Skeletal muscle satellite cell (primary cell): ENCODE data around the gene MMEL1.
A peak's percentile ranks its signal among the peaks of the same experiment; 100 is the strongest.

Experiments used
- H3K27me3 ChIP-seq: 2 replicates; pipeline ENCODE4 v1.7.0; 2013; ENCODE audit warnings: low read length; ENCODE audit not compliant: control insufficient read depth, insufficient read depth
- H3K36me3 ChIP-seq: 2 replicates; pipeline ENCODE4 v1.7.0; 2013; ENCODE audit warnings: mild to moderate bottlenecking, control low read depth, low read length; ENCODE audit not compliant: insufficient read depth
- H3K4me1 ChIP-seq: 2 replicates; pipeline ENCODE4 v1.7.0; 2013; ENCODE audit warnings: low read length; ENCODE audit not compliant: control insufficient read depth, insufficient read depth
- H3K4me2 ChIP-seq: 2 replicates; pipeline ENCODE4 v1.7.0; 2013; ENCODE audit warnings: mild to moderate bottlenecking, low read length
- H3K4me3 ChIP-seq: 2 replicates; pipeline ENCODE4 v1.7.0; 2013; ENCODE audit warnings: low read length
- H3K9ac ChIP-seq: 2 replicates; pipeline ENCODE4 v1.7.0; 2013; ENCODE audit warnings: mild to moderate bottlenecking, low read depth, low read length, moderate library complexity
- H3K9me3 ChIP-seq: replicated peaks from 2 replicates; pipeline ENCODE4 v1.7.0; 2013; ENCODE audit warnings: mild to moderate bottlenecking, control low read depth, low read length

The MMEL1 gene

DNA sequence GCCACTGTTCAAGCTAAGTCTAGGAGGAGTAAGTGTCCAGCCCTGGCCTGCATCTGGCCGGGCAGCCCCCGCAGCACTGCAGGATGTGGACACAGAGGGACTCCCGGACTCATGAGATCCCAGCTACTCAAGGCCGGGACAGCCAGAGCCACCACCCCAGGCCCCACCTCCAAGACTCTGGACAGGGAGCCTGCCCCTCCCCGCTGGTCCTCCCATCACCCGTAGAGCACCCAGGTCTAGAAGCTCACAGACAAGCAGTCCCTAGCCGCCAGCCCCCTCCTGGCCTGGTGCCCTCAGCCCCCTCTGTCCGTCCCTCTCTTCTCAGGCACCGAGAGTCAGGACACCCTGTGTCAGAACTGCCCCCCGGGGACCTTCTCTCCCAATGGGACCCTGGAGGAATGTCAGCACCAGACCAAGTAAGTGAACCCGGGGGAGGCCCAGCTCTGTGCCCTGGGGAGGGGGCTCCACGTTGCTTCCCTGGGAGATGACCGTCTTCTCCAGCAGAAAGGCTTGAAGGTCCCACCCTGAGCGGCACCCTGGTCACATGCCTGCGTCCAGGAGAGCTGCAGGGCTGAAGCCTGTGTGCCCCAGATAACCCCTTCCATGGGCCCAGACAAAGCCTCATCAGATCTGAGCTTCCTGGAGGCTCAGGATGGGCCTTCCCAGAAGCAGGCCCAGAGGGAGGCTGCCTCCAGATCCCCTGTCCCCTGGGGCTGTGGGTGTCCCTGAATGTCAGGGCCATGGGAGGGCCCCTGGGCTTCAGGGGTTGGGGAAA is 72.3 kb downstream of the MMEL1 start:
- no peaks in the 10 kb centered on the region for H3K9me3 ChIP-seq
- H3K36me3 ChIP-seq, result no peaks in the 10 kb centered on the region
- H3K27me3 ChIP-seq, result peaks cover 12% of the 10 kb centered on the region
- H3K4me1 ChIP-seq, result peaks cover 16% of the 10 kb centered on the region
- no peak overlapping the region for H3K4me2 ChIP-seq
- H3K4me3 ChIP-seq, result no peak overlapping the region
- H3K9ac ChIP-seq, result no peak overlapping the region

DNA sequence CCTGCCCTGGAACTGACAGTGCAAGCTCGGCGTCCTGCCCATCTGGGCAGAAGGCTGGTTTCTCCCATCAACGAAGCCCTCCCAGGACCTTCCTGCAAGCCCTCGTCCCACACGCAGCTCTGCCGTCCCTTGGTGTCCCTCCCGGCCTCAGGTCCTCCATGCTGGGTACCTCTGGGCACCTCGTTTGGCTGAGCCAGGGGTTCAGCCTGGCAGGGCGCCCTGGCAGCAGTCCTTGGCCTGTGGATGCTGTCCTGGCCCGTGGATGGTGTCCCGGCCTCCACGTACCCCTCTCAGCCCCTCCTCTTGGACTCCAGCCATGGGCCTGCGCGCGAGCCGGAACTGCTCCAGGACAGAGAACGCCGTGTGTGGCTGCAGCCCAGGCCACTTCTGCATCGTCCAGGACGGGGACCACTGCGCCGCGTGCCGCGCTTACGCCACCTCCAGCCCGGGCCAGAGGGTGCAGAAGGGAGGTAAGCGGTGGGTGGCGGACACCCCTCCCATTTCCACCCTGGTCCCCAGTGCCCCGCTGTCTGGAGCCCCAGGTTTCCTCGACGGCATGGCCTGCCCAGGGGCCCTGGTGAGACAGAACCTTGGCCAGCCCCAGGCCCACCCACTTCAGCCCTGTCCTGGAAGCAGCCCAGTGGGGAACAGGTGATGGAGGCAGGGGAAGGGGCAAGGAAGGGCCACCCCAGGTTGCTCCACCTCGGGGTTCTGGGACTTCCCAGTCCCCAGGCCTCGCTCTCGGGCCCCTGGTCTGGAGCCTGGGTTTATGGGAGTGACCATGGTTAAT is 73.1 kb downstream of the MMEL1 start:
- no peaks in the 10 kb centered on the region for H3K9me3 ChIP-seq
- peaks cover 4% of the 10 kb centered on the region for H3K27me3 ChIP-seq
- H3K4me2 ChIP-seq, result no peak overlapping the region
- H3K9ac ChIP-seq, result no peak overlapping the region
- peaks cover 17% of the 10 kb centered on the region for H3K4me1 ChIP-seq
- H3K4me3 ChIP-seq, result no peak overlapping the region
- no peaks in the 10 kb centered on the region for H3K36me3 ChIP-seq

DNA sequence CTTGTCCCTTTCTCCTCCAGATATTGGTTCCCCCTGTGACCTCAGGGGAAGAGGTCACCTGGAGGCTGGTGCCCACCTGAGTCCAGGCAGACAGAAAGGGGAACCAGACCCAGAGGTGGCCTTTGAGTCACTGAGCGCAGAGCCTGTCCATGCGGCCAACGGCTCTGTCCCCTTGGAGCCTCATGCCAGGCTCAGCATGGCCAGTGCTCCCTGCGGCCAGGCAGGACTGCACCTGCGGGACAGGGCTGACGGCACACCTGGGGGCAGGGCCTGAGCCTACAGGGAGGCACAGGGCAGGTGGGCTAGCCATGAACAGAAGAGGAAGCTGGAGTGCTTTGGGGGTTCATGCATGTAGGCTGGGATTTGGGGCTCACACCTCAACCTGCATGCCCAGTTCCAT is 74.0 kb downstream of the MMEL1 start:
- Histone ChIP-seq H3K4me1 (peaks cover 17% of the 10 kb centered on the region), H3K9me3 (no peaks in the 10 kb centered on the region), H3K4me2 (no peak overlapping the region), H3K4me3 (no peak overlapping the region), H3K27me3 (no peaks in the 10 kb centered on the region), H3K9ac (no peak overlapping the region), H3K36me3 (no peaks in the 10 kb centered on the region)

DNA sequence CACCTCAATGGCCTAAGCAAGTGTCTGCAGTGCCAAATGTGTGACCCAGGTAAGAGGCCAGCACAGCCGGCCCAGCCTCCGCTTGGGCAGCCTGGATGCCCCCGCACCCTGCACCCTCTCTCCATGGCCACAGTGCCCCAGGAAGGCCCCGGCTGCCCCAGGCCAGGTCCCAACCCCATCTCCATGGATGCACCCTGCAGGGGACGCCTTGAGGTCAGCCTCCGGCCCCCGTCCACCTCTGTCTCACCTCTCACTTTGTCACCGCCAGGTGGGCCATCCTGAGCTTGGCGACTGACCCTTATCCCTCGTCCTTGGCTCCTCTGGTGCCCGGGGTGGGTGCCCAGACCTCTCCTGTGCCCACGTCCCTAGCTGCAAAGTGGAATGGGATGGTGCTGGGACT is 74.4 kb downstream of the MMEL1 start:
- H3K4me3 ChIP-seq, result no peak overlapping the region
- H3K4me2 ChIP-seq, result no peak overlapping the region
- no peaks in the 10 kb centered on the region for H3K9me3 ChIP-seq
- H3K9ac ChIP-seq, result no peak overlapping the region
- H3K4me1 ChIP-seq, result peaks cover 17% of the 10 kb centered on the region
- no peaks in the 10 kb centered on the region for H3K36me3 ChIP-seq
- H3K27me3 ChIP-seq, result no peaks in the 10 kb centered on the region

DNA sequence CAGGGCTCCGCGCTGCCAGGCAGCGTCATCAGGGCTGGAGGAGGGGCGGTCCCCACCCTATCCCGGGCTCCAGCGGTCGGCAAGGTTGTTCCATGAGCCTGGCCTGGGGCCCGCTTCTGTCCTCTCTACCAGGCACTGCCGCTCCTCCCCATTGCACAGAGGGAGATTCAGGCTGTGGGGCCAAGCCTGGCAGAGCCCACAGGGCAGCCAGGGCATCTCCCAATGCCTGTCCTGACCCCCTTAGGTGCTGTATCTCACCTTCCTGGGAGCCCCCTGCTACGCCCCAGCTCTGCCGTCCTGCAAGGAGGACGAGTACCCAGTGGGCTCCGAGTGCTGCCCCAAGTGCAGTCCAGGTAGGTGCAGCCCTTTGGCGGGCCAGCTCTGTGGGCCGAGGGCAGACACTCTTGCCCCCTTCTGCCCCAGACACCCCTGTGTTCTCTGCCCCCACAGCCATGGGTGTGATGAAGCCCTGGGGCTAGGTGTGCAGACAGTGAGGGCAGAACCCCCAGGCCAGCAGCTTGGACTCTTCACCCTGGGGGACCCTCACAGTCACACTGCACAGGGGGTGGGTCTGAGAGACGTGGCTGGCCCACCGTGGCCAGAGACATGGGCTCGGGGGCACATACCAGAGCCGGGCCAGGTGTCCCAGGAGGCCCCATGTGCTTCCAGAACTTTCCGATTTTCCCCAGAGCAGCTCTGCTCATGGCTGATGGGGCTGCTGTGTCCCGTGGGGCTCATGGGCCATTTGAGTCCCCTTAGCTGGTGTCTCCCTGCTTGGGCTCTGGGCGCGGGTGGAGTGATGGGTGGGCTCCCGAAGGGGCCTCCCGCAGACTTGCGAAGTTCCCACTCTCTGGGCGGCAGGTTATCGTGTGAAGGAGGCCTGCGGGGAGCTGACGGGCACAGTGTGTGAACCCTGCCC is 75.1 kb downstream of the MMEL1 start:
- Histone ChIP-seq H3K9me3 (no peaks in the 10 kb centered on the region), H3K27me3 (no peaks in the 10 kb centered on the region), H3K4me1 (peaks cover 17% of the 10 kb centered on the region), H3K36me3 (no peaks in the 10 kb centered on the region), H3K9ac (no peak overlapping the region), H3K4me2 (no peak overlapping the region), H3K4me3 (no peak overlapping the region)

DNA sequence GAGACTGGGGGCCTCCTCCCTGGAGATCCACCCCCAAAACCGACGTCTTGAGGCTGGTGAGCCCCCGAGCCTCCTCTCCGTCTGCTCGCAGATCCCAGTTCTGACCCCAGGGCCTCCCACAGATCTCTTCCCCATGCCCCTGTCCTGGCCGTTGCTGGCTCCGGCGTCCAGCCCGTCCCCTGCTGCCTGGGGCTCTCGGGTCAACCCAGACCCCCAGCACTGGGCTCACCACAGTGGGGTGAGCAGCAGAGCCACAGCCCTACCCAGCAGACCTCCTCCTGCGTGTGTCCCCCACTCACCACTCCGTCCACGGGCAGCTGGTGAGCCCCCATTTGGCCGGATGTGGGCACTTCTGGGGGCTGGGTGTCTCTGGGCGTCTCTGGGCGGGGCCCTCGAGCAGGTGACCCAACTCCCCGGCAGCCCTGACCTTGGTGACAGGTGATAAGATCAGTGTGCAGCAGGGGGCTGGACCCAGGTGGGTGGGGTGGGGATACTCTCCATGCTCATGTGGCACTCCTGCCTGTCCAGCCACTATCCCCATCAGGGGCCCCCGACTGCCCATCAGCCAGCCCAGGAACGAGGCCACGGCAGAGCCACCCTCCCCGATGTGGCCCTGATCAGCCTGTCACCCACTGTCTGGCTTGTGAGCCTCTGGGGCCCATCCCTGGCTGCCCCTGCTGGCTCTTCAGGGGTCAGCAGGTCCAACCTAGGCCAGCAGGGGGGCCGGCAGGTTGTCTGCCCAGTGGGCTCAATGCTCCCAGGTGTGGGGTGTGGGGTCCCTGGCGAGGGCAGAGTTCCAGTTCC is 75.9 kb downstream of the MMEL1 start:
- peak overlapping the region; percentile 78 for H3K4me3 ChIP-seq
- H3K4me2 ChIP-seq, result peak overlapping the region; percentile 87
- H3K36me3 ChIP-seq, result no peaks in the 10 kb centered on the region
- peak overlapping the region; percentile 79 for H3K9ac ChIP-seq
- H3K27me3 ChIP-seq, result no peaks in the 10 kb centered on the region
- H3K9me3 ChIP-seq, result no peaks in the 10 kb centered on the region
- peaks cover 17% of the 10 kb centered on the region for H3K4me1 ChIP-seq

DNA sequence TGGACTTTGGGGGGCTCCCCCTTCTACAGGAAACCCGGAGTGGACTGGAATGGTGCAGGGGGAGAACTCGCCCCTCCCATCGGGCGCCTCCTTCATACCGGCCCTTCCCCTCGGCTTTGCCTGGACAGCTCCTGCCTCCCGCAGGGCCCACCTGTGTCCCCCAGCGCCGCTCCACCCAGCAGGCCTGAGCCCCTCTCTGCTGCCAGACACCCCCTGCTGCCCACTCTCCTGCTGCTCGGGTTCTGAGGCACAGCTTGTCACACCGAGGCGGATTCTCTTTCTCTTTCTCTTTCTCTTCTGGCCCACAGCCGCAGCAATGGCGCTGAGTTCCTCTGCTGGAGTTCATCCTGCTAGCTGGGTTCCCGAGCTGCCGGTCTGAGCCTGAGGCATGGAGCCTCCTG is 76.5 kb downstream of the MMEL1 start, which contains the start of gene TNFRSF14:
TSS of gene TNFRSF14 (plus strand) at position 95 of the 401 bp plus-strand sequence. CDS start at position 389, 294 bp downstream.
- Histone ChIP-seq H3K36me3 (no peaks in the 10 kb centered on the region), H3K4me1 (peaks cover 17% of the 10 kb centered on the region), H3K27me3 (no peaks in the 10 kb centered on the region), H3K9me3 (no peaks in the 10 kb centered on the region), H3K9ac (peak within 1 kb of the TSS; percentile 79), H3K4me2 (peak within 1 kb of the TSS; percentile 87), H3K4me3 (peak within 1 kb of the TSS; percentile 78)

DNA sequence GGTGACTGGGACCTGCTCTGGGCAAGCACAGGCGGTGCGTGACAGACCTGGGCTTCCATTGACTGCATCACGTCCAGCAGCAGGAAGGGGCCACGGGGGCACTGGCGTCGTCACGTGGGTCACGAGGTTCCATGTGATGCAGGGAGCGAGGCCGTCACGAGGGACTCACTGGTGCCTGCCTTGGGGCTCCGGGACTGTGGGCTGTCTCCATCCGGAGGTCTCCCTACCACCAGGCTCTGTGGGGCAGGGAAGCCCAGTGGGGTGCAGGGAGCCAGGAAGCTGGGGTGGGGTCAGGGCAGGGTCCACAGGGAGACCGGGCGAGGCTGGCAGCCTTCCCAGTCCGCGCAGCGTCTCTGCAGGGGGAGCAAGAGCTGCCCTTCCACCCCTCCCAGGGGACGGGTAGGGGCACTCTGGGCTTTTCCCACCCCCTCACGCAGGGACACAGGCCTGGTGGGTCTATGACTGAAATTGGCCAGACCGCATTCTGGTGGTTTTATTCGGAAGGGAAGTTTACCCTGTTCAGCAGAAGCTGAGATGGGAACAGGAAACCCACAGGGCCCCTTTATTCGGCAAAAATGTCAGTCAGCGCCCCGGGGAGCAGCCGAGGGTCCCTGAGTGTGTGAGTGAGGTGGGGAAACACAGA is 77.1 kb downstream of the MMEL1 start:
- peak overlapping the region; percentile 79 for H3K9ac ChIP-seq
- H3K27me3 ChIP-seq, result no peaks in the 10 kb centered on the region
- H3K9me3 ChIP-seq, result no peaks in the 10 kb centered on the region
- H3K36me3 ChIP-seq, result no peaks in the 10 kb centered on the region
- H3K4me2 ChIP-seq, result peak overlapping the region; percentile 87
- H3K4me3 ChIP-seq, result peak overlapping the region; percentile 78
- H3K4me1 ChIP-seq, result peaks cover 17% of the 10 kb centered on the region

DNA sequence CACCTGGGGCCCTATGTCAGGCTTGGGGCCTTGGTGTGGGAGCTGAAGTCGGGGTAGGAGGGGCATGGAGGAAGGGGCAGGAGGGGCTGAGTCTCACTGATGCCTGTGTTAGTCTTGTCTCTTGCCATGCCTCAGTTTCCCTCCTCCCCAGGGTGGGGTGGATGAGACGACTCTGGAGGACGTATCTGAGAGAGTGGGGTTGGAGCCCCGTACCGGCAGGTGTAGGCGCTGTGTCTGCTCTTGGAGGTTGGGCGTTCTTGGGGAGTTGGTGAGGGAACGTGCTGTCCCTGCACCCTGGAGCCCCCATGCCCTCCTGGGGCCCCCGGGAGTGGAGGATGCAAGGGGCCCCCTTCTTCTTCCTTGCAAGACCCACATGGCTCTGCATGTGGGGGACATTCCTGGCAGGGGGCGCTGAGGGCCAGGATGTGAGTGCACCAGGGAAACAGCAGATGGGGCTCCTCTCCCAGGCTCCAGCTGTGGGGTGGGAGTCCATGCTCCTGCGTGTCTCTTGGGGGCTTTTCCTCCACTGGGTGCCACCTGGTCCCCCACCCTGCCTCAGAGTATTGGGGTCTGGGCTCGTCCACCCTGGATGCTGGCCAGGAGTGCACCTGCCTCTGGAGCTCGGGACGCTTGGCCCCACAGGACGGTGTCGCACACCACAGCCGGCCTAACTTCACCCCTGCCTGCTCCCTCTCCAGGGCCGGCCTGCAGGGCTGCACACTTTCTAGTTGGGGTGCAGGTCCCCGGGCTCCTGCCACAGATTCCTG is 78.0 kb downstream of the MMEL1 start:
- Histone ChIP-seq H3K4me3 (no peak overlapping the region), H3K9ac (no peak overlapping the region), H3K4me1 (peaks cover 17% of the 10 kb centered on the region)

More for the DNA sequence above, 78.0 kb downstream of the MMEL1 start:
- Histone ChIP-seq H3K4me2 (no peak overlapping the region), H3K9me3 (no peaks in the 10 kb centered on the region), H3K27me3 (no peaks in the 10 kb centered on the region), H3K36me3 (no peaks in the 10 kb centered on the region)
